Effector memory CD4-positive, alpha-beta T cell (primary cell): Measurements from ENCODE around the gene NFILZ.
"Not testable (repeated sequence)": the region's sequence is repeated elsewhere in the genome, so short reads cannot be mapped to it uniquely, and the experiment has no call there.

Experiments used
- DNase-seq, 3 donors: peaks; one replicate each; pipeline ENCODE4 v3.0.0-alpha.2; 2020
- H3K27ac ChIP-seq: 2 replicates; pipeline ENCODE4 v1.7.0; 2013; ENCODE audit warnings: mild to moderate bottlenecking, low read length, moderate library complexity; ENCODE audit not compliant: insufficient read depth, poor library complexity, severe bottlenecking
- H3K27me3 ChIP-seq: replicated peaks from 2 replicates; pipeline ENCODE4 v1.7.0; 2013; ENCODE audit warnings: mild to moderate bottlenecking, low read length; ENCODE audit not compliant: insufficient read depth, control insufficient read depth, poor library complexity, severe bottlenecking
- H3K36me3 ChIP-seq: 2 replicates; pipeline ENCODE4 v1.7.0; 2013; ENCODE audit warnings: mild to moderate bottlenecking, low read length, moderate library complexity; ENCODE audit not compliant: control insufficient read depth, insufficient read depth
- H3K4me1 ChIP-seq: 2 replicates; pipeline ENCODE4 v1.7.0; 2013; ENCODE audit warnings: low read length, mild to moderate bottlenecking; ENCODE audit not compliant: control insufficient read depth, insufficient read depth, poor library complexity, severe bottlenecking
- H3K4me3 ChIP-seq: 2 replicates; pipeline ENCODE4 v1.7.0; 2013; ENCODE audit warnings: low read length, low read depth, mild to moderate bottlenecking; ENCODE audit not compliant: insufficient read depth, poor library complexity, severe bottlenecking
- H3K9me3 ChIP-seq: 2 replicates; pipeline ENCODE4 v1.7.0; 2013; ENCODE audit warnings: mild to moderate bottlenecking, low read length, moderate library complexity; ENCODE audit not compliant: control insufficient read depth

Gene NFILZ

DNA sequence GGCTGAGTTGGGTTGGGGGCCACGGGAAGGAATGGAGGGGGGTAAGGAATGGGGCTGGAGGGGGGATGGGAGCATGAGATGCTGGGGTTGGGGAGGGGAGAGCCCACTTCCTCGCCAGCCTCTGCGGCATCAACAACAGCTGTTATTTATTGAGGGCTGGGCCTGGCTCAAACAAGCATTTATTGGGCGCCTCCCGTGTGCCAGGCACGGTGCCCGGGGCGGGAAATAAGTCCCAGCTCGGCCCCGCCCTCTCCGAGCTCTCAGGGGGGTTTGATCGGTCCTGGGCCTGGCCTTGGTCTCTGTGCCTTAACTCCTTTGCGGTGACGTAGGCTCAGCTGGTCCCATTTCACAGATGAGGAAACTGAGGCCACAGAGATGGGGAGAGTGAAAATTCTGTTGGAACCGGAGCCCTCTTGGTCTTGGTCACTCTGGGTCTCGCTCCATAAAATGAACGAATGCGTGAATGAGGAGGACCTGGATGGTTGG lies 19.0 kb upstream of the NFILZ start:
- Histone ChIP-seq H3K4me1 (peaks cover 12% of the 10 kb centered on the region), H3K9me3 (no peaks in the 10 kb centered on the region), H3K4me3 (no peak overlapping the region), H3K27ac (peak overlapping the region; percentile 4), H3K36me3 (no peaks in the 10 kb centered on the region), H3K27me3 (no peaks in the 10 kb centered on the region)
- no peak for DNase-seq

DNA sequence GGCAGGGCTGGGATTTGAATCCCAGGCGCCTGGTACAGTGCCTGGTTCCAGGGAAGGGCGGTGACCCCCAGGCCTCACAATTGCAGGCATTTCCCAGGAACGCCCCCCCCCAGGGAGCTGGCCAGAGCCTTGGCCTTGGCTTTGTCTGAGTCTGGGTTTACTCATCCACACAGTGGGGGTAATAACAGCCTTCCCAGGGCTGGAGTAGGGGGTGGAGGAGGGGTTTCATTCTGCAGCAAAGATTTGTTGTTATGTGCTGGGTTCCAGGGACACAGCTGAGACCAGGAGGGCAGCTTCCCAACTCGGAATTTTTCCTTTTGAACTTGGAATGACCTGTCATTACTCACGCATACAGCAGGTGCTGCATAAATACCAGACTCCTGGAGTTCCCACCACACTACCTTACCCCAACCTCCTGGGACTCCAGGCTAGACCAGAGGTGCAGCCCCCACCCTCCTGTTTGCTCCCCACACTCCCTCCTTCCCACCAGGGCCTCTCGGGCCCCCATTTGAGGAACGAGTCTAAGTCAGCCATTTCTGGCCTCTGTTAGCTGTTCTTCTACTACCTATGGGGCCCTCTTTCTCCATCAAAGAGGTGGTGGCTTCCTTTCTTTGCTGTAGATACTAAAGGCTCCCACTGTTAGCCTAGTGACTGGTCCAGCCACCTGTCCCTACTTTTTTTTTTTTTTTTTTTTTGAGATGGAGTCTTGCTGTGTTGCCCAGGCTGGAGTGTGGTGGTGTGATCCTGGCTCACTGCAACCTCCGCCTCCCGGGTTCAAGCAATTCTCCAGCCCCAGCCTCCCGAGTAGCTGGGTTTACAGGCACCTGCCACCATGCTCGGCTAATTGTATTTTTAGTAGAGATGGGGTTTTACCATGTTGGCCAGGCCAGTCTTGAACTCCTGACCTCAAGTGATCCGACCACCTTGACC lies 18.3 kb upstream of the NFILZ start:
- H3K9me3 ChIP-seq, result no peaks in the 10 kb centered on the region
- peaks cover 12% of the 10 kb centered on the region for H3K4me1 ChIP-seq
- no peaks in the 10 kb centered on the region for H3K36me3 ChIP-seq
- H3K27ac ChIP-seq, result peak overlapping the region; percentile 4
- H3K27me3 ChIP-seq, result no peaks in the 10 kb centered on the region
- DNase-seq, result no peak
- no peak overlapping the region for H3K4me3 ChIP-seq

DNA sequence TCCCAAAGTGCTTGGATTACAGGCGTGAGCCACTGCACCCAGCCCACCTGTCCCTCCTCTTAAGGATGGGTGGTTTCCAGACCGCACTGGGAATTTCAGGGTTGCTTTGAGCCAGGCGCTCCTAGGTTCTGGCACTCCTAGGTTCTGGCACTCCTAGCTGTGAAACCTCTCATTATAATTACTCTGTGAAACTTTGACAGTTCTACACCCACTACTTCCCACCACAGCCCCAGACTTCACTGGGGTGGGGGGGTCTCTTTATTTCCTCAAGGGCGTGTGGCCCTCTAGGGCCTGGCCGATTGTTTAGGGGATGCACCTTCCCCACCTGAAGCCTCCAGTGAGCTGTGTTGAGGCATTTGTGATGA lies 17.6 kb upstream of the NFILZ start:
- no peak overlapping the region for H3K4me3 ChIP-seq
- H3K27ac ChIP-seq, result no peak overlapping the region
- no peak for DNase-seq
- no peaks in the 10 kb centered on the region for H3K36me3 ChIP-seq
- H3K27me3 ChIP-seq, result no peaks in the 10 kb centered on the region
- H3K4me1 ChIP-seq, result peaks cover 12% of the 10 kb centered on the region
- no peaks in the 10 kb centered on the region for H3K9me3 ChIP-seq

DNA sequence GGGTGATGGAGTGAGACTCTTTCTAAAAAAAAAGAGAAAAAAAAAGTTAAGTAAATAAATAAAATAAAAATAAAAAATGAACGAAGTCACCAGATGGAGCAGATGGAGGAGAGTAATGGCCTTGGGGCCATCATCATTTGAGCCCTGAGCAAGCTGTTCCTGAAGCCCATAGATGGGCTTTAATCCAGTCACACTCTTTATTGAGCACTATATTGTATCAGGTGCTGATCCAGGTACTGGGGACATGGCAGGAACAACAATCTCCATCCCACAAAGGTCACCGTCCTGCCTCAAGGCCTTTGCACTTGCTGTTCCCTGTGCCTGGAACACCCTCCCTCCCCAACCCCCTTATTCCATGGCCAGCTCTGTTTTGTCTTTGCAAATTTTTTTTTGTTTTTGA lies 16.0 kb upstream of the NFILZ start:
- Histone ChIP-seq H3K9me3 (no peaks in the 10 kb centered on the region), H3K27me3 (no peaks in the 10 kb centered on the region), H3K4me1 (peaks cover 3% of the 10 kb centered on the region), H3K4me3 (no peak overlapping the region), H3K36me3 (no peaks in the 10 kb centered on the region), H3K27ac (no peak overlapping the region)
- no peak for DNase-seq

DNA sequence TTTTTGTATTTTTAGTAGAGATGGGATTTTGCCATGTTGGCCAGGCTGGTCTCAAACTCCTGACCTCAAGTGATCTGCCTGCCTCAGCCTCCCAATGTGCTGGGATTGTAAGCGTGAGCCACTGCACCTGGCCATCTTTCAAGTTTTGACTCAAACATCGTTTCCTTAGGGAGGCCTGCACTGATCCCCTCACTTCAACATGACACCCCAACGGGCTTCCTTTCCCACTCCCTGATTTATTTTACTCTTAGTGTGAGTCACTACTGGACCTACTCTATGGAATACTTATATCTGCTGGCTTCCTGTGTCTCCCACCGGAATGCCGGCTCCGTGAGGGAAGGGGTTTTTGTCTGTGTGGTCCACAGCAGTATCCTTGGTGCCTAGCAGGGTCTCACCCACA lies 15.4 kb upstream of the NFILZ start:
- Histone ChIP-seq H3K36me3 (no peaks in the 10 kb centered on the region), H3K4me3 (no peak overlapping the region), H3K27ac (no peak overlapping the region), H3K27me3 (no peaks in the 10 kb centered on the region), H3K4me1 (no peaks in the 10 kb centered on the region), H3K9me3 (no peaks in the 10 kb centered on the region)
- DNase-seq, result no peak

DNA sequence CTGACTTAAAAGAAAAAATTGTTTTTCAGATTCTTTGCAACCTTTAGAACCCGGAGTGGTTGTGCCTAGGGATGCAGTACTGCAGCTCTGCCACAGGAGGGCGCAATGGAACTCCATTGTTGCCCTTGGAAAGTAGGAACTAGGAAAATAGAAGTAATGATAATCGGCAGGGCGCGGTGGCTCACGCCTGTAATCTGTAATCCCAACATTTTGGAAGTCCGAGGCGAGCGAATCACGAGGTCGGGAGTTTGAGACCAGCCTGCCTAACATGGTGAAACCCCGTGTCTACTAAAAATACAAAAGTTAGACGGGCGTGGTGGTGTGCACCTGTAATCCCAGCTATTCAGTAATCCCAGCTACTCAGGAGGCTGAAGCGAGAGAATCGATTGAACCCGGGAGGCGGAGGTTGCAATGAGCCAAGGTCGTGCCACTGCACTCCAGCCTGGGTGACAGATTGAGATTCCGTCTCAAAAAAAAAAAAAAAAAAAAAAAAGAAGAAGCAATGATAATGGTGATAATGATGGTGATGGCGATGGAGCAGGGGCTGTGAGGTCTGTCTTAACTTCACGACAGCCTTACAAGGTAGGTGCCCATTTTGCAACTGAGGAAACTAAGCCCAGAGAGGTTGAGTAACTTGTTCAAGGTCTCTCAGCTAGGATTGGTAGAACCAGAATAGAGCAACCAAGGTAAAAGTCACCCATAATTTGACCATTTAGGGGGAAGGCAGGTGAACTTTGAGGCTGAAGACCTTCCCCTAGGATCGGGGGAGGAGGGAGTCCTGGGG lies 14.4 kb upstream of the NFILZ start:
- no peak overlapping the region for H3K27ac ChIP-seq
- H3K27me3 ChIP-seq, result no peaks in the 10 kb centered on the region
- H3K4me1 ChIP-seq, result no peaks in the 10 kb centered on the region
- no peaks in the 10 kb centered on the region for H3K36me3 ChIP-seq
- no peaks in the 10 kb centered on the region for H3K9me3 ChIP-seq
- no peak overlapping the region for H3K4me3 ChIP-seq
- peak; percentile 21 to 40 (median 24) for DNase-seq

DNA sequence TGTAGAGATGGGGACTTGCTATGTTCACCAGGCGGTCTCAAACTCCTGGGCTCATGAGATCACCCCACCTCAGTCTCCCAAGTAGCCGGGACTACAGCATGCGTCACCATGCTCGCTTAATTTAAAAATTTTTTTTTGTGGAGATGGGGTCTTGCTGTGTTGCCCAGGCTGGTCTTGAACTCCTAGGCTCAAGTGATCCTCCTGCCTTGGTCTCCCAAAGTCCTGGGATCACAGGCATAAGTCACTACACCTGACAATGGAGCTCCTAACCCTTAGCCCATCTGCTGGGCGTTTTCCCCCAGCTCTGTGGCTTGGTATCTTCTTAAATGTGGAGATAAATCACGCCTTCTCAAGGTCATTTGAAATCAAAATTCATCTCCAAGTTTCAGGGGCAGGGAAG lies 13.6 kb upstream of the NFILZ start:
- Histone ChIP-seq H3K36me3 (no peaks in the 10 kb centered on the region), H3K4me1 (no peaks in the 10 kb centered on the region)

DNA sequence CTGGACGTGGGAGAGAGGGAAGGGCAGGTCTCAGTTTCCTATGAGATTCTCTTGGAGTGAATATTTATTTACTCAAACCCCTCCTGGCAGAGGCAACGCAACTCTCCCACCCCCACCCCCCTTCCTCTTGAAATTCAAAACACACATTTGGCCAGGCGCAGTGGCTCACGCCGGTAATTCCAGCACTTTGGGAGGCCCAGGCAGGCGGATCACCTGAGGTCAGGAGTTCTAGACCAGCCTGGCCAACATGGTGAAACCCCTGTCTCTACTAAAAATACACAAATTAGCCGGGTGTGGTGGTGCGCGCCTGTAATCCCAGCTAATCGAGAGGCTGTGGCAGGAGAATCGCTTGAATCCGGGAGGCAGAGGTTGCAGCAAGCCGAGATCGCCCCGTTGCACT lies 13.1 kb upstream of the NFILZ start:
- not testable (repeated sequence) for H3K36me3 ChIP-seq, DNase-seq, H3K9me3 ChIP-seq, H3K4me1 ChIP-seq, H3K27ac ChIP-seq, H3K27me3 ChIP-seq, H3K4me3 ChIP-seq

More for the DNA sequence above, 13.6 kb upstream of the NFILZ start:
- no peaks in the 10 kb centered on the region for H3K9me3 ChIP-seq
- H3K4me3 ChIP-seq, result no peak overlapping the region
- H3K27me3 ChIP-seq, result no peaks in the 10 kb centered on the region
- no peak overlapping the region for H3K27ac ChIP-seq
- no peak for DNase-seq

DNA sequence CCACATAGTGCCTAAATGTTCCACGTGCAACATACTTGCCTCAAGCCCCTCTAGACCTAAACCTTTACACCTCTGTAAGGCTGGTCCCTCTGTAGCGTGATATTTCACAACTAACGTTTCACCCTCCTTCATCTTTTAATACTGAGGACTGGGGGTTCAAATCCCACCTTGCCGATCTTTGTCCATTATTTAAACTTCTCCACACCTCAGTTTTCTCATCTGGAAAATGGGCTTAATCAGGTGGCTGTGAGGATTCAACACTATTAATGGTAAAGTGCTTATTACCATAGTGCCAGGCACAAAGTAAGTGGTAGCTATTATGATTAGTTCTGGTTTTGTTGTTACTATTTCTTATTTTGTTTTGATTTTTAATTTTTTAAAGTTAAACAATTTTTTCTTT lies 12.4 kb upstream of the NFILZ start:
- no peaks in the 10 kb centered on the region for H3K9me3 ChIP-seq
- no peak overlapping the region for H3K27ac ChIP-seq
- no peaks in the 10 kb centered on the region for H3K36me3 ChIP-seq
- H3K27me3 ChIP-seq, result no peaks in the 10 kb centered on the region
- no peak for DNase-seq
- no peak overlapping the region for H3K4me3 ChIP-seq
- no peaks in the 10 kb centered on the region for H3K4me1 ChIP-seq

DNA sequence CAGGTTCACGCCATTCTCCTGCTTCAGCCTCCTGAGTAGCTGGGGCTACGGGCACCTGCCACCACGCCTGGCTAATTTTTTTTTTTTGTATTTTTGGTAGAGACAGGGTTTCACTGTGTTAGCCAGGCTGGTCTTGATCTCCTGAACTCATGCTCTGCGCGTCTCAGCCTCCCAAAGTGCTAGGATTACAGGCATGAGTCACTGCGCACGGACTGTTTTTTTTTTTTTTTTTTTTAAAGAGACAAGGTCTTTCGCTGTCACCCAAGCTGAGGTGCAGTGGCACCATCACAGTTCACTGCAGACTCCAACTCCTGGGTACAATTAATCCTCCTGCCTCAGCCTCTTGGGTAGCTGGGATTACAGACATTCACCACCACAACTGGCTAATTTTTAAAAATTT lies 11.7 kb upstream of the NFILZ start:
- Histone ChIP-seq H3K9me3 (no peaks in the 10 kb centered on the region), H3K36me3 (no peaks in the 10 kb centered on the region)
- no peak for DNase-seq

More for the DNA sequence above, 11.7 kb upstream of the NFILZ start:
- Histone ChIP-seq H3K27me3 (no peaks in the 10 kb centered on the region), H3K4me1 (no peaks in the 10 kb centered on the region), H3K4me3 (no peak overlapping the region), H3K27ac (no peak overlapping the region)
